ENCODE results near the gene RDH13. TPM values are rescaled to one million over a fixed set of nuclear protein-coding genes. Genes with fewer than 3 reads are reported as not detected.
"Not testable (repeated sequence)": the region's sequence is repeated elsewhere in the genome, so short reads cannot be mapped to it uniquely, and the experiment has no call there.

Gene RDH13
- total RNA-seq, 2 donors from 2014 or later: 7.8 to 8.1 TPM

DNA sequence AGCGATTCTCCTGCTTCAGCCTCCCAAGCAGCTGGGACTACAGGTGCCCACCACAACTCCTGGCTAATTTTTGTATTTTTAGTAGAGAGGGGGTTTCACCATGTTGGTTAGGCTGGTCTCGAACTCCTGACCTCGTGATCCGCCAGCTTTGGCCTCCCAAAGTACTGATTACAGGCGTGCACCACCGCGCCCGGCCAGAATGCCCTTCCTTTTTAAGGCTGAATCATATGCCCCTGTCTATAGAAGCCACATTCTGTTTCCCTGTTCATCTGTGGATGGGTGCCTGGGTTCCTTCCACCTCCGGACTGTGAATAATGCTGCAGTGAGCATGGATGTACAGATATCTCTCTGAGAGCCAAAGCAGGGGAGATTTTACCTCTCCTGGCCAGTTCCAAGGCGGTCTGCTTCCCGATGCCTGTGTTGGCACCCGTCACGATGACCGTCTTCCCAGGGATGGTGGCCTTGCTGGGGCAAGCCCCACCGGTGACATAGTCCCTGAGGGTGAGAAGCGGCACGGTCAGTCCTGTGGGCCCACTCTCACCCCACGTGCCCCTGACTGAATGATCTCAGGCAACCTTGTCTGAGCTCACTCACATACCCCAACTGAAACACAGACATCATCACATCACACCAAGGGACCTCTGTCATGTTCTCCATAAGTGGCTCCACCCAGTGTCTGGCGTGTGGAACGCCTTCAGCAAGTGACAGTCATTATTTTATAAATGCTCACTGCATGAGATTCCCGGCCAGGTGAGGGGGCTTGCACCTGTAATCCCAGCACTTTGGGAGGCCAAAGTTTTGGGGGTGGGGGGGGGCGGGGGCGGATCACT, 4.0 kb downstream of the RDH13 start:
- intact Hi-C loops (cut with DNase I): no loop called here
- DNase-seq (ENCODE audit: low spot score): no peak

DNA sequence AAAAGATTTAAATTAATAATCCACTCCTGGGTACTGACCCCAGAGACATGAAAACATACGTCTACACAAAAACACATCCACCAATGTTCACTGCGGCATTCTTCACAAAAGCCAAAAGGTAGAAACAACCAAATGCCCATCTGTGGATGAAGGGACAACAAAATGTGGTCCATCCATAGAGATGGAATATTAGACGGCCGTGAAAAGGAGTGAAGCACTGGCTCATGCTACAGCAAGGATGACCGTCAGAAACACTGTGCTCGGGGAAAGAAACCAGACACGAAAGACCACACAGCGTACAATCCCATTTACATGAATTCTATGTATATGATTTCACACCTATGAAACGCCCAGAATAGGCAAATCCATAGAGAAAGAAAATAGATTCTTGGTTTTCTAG, 6.1 kb downstream of the RDH13 start:
- no peak for DNase-seq (ENCODE audit: low spot score)
- intact Hi-C loops (cut with DNase I): no loop called here

DNA sequence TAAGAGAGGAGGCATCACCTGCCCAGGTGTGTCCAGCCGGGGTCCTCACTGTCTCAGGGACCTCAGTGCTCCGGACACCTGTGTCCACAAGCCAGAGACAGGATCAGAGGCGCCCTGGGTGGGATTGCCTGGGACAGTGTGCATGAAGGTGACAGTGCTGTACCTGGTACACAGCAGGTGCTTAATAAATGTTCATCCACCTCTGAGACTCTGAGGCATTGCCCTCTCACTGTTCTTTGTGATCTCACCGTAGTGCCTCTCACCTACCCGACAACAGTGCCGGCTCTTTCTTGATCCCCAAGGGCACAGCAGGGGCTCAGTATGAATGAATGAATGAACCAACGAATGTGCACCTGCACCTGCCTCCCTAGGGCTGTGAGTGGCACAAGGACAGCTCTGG, 9.2 kb downstream of the RDH13 start:
- no peak for DNase-seq (ENCODE audit: low spot score)
- intact Hi-C loops (cut with DNase I): no loop called here

DNA sequence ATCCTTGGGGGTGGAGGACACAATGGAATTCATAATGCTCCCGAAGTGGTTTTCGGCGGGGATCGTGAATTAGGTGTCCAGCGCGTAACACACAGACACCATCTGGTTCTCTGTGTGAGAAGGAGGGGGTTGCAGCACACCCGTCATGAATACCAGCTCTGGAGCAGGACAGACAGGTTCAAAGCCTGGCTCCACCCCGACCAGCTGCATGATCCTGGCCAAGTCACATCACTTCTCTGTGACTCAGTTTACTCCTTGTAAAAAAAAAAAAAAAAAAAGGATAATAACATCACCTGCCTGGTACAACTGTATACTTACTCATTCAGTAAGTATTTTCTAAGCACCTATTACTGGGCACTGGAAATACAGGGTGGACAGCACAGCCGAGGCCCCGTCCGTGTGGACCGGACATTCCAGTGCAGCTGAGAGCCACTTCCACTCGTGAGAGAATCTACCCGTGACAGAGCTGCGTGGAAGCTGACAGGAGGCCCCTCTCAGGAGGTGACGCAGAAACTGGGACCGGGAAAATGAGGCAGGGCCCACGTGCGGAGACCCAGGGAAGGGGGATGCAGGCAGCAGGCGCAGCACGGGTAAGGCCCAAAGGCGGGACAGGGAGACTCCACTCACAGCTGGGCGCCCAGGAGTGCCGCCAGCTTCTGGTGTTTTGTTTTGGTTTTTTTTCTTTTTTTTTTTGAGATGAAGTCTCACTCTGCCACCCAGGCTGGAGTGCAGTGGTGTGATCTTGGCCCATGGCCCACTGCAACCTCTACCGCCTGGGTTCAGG, 12.0 kb downstream of the RDH13 start:
- intact Hi-C loops (cut with DNase I): no loop called here
- DNase-seq (ENCODE audit: low spot score): no peak

DNA sequence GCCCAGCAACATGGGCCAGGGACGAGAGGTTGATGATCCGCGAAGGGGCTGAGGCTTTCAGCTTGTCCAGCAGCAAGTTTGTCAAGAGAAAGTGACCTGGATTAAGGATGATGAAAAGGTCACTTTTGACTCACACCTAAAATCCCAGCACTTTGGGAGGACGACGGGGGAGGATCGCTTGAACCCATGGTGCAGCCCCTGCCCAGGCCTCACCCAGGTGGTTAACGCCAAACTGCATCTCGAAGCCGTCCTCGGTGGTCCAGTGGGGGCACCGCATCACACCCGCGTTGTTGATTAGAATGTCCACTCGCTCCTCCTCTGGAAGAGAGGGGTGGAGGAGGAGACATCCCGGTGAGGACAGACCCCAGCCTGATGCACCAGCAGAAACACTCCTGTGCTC, 14.5 kb downstream of the RDH13 start:
- intact Hi-C loops (cut with DNase I): no loop called here
- DNase-seq (ENCODE audit: low spot score): no peak

DNA sequence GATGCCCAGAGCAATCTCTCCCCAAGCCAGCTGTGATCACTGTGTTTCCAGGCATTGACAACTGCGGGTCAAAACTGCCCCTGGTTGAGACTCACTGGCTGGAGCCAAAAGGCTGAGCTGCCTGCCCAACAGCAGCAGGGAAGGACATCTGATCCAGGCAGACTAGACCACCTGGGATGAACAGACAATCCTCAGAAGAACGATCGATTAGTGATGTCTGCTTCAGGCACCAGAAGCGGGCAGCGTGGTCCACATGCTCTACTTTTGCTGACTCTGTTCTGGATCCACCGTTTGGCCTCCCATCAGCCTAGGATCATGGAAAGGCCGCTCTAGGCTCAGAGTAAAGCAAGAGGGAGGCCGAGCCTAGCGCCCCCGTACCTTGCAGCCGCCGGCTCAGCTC, 15.0 kb downstream of the RDH13 start:
- no peak for DNase-seq (ENCODE audit: low spot score)
- intact Hi-C loops (cut with DNase I): no loop called here

DNA sequence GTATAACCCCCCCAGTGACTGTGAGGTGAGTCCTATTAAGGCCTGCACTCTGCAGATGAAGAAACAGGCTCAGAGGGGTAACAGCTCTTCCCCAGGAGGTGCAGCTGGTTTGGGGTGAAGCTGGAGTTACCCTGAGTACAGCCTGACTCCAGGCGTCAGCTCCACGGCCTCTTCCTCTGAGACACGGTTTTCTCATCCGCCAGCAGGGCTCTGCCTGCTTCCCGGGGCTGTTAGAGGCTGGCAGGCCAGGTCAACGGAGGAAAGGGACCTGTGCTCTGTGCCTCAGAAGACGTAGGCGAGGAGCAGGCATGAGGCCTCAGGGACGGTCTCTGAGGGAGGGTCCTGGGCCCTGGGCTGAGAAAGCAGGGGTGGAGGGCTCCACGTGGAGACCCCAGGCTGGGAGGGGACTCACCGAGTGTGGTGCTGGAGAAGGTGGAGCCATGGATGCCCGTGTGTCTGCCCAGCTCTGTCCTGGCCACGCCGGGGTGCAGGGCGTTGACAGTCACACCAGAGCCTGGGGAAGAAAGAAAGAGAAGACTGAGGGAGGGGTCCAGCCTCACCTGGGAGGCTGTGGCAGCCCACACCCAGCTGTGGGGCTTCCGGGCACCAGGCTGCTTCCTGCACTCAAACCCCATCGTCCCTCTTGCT, 15.8 kb downstream of the RDH13 start:
- DNase-seq (ENCODE audit: low spot score): no peak
- intact Hi-C loops (cut with DNase I): no loop called here

DNA sequence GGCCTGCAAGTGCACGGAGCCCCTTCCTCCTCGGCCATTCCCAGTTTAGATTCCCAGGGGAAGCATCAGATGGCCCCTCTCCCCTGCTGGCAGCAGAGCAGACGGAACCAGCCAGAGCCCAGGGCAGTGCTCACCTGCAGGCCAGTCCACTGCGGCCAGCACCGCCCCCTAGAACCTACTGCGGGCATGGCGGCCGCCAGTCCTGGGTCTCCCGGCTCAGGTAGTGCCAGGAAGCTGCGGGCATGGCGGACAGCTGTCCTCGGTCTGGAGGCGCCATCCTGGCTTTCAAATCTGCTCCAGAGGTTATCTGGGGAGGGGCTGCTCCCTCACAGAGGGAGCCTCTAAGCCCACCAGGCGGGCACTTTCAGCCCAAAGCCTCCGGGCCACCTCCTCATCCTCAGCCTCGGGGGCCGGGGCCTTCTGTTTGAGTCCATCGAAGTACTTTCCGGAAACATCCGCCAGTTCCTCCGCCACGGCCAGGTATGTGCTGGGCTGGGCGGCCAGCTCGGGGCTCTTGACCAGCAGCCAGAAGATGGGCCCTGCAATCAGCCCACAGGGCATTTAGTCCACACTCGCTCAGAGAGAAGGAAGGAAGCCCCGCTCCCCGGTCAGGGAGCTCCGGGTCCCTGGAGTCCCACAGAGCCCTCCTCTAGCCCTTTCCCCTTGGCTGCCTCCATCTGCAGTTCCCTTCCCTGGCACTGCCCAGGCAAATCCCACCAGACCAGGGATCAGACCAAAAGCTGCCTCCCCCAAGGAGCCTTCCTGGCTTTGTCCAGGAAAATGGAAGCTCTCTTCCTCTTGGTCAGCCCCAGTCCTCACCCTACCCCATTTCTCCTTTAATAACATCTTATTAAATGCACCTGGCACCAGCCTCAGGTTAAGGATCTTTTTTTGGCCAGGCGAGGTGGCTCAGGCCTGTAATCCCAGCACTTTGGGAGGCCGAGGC, 17.9 kb downstream of the RDH13 start:
- intact Hi-C loops (cut with DNase I): no loop called here
- DNase-seq (ENCODE audit: low spot score): no peak

DNA sequence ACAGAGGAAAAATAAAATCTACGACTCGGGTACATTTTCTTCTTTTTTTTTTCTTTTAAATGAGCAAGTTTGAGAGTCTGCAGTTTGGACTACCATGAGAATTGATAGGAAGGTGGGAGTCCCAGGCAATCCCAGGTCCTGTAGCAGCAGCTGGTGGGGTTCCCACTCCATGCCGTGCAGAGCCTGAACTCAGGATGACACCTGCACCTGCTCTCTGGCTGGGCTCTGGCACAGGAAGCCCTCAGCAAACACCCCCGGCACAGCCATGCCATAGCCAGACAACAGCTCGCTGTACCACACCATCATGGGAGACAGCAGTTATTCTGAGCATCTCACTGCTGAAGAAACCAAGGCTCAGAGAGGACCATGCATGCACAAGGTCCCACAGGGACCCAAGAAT, 18.7 kb downstream of the RDH13 start:
- no peak for DNase-seq (ENCODE audit: low spot score)
- intact Hi-C loops (cut with DNase I): no loop called here

DNA sequence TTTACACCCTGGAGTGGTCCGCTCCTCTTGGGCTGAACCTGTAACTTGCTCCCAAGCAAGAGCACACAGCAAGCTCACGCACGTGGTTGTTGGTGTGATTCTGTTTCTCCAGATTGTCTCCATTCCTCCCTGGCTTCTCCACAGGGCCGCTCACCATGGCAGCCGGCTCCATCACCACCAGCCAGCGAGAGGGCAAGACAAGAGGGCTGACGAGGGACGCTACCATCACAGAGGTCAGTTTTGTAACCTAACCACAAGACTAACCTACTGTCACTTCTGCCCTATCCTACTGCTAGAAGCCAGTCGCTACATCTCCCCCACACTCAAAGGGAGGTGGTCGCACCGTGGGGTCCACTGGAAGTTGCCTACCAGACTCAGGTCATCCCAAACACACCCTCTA, 20.3 kb downstream of the RDH13 start:
- DNase-seq (ENCODE audit: low spot score): no peak
- intact Hi-C loops (cut with DNase I): no loop called here

DNA sequence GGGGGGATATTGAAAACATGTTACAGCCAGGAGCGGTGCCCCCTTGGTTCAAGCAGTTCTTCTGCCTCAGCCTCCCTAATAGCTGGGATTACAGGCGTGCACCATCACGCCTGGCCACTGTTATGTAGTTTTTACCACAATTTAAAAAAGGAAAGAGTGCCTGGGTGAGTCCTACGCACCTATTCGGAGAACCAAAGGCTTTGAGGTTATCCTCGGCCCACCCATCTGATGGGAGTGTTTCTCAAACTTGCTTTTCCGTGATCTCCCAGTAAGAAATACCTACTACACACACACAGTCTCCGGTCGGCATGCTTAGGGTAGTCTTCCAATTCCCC, 20.6 kb downstream of the RDH13 start:
- no peak for DNase-seq (ENCODE audit: low spot score)
- intact Hi-C loops (cut with DNase I): no loop called here

DNA sequence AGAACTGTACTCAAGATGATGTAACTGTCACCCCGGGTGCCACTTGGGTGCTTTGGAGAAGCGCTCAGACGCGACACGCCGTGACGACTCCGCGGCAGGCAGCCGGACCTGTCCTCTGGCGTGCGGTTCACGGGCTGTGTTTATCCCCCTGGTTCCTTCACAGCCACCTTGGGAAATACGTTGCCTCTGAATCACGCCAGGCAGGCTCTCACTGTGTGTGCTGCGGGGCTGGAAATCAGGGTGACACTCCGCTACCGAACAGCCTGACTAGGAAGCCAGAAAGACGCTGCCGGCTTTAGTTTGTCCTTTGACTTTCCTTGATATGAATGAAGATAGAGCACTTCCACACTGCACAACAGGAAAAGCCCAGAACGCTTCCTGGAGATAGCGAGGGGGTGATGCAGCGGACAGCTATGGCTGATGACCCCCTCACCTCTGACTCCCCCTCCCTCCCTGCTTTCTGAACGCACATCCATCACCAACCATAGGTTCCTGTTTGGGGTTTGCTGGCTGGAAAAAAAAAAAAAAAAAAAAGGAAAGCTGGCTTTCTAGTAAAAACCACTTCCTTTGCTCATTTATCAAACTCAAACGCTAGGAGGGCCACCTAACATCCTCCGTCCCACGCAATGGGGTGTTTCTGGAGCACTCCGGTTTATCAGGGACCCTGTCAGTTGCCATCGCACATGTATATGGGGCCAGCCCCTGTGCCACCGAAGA, 21.2 kb downstream of the RDH13 start:
- intact Hi-C loops (cut with DNase I): no loop called here
- no peak for DNase-seq (ENCODE audit: low spot score)

DNA sequence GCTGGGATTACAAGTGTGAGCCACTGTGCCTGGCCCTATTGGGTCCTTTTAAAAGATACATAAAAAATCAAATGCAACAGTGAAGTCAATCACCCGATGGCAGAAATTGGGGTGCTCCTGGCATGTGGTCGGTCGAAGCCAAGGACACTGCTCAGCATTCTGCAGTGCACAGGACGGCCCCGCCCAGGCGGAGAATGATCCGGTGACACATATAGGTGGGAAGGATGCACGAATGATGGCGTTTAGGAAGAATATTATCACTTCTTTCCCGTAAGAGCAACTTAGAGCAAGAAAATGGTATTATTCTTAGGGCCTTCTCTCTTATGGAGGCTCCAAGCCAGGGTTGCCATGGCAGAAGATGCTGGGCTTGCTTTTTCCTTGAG, 21.7 kb downstream of the RDH13 start:
- DNase-seq (ENCODE audit: low spot score): no peak
- intact Hi-C loops (cut with DNase I): no loop called here

DNA sequence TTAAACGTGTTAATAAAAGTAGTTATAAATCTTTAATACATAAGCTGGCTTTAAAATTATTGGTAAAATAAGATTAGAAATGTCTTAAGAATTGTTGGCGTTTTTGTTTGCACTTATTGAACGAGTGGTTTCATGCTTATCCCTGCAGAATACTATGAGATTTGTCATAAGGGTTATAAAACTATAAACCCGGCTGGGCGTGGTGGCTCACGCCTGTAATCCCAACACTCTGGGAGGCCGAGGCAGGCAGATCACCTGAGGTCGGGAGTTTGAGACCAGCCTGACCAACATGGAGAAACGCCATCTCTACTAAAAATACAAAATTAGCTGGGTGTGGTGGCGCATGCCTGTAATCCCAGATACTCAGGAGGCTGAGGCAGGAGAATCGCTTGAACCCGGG, 22.3 kb downstream of the RDH13 start:
- intact Hi-C loops (cut with DNase I); DNase-seq (ENCODE audit: low spot score): not testable (repeated sequence)

DNA sequence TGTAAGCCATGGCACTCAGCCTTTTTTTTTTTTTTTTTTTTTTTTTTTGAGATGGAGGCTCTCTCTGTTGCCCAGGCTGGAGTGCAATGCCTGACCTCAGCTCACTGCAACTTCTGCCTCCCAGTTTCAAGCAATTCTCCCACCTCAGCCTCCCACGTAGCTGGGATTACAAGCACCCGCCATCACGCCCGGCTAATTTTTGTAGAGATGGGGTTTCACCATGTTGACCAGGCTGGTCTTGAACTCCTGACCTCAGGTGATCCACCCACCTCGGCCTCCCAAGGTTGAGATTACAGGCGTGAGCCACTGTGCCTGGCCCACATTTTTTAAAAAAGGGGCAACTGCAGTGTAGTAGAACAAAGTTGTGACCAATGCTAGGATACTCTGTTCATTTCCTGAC, 25.3 kb downstream of the RDH13 start:
- DNase-seq (ENCODE audit: low spot score): not testable (repeated sequence)

DNA sequence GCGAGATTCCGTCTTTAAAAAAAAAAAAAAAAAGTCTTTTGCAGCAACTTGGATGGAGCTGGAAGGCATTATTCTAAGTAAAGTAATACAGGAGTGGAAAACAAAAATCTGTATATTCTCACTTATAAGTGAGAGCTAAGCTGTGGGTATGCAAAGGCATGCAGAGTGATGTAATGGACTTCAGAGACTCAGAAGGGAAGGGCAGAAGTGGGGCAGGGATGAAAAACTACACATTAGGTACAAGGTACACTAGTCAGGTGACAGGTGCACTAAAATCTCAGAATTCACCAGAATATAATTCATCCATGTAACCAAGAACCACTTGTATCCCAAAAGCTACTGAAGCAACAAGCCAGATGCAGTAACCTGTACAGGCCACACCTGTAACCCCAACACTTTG, 26.9 kb downstream of the RDH13 start:
- DNase-seq (ENCODE audit: low spot score): no peak
- intact Hi-C loops (cut with DNase I): no loop called here

More for the DNA sequence above, 25.3 kb downstream of the RDH13 start:
- intact Hi-C loops (cut with DNase I): not testable (repeated sequence)

DNA sequence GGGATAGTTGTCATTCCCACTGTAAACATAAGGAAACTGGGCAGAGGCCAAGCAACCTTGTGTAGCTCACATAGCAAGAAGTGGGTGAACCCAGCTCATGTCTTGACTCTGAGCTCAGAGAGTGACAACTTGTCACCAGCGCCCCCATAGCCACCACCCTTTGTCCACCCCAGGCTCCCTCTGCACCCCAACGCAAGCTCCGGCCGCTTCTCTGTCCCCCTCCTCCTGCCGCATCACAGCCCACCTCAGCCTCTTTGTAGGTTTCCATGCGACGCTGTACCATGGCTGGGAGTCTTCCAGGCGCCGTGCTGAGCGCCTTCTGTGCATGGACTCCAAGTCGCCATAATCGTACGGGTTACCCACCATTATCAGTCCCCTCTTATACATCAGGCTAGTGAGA, 28.2 kb downstream of the RDH13 start:
- DNase-seq (ENCODE audit: low spot score): no peak
- intact Hi-C loops (cut with DNase I): no loop called here

DNA sequence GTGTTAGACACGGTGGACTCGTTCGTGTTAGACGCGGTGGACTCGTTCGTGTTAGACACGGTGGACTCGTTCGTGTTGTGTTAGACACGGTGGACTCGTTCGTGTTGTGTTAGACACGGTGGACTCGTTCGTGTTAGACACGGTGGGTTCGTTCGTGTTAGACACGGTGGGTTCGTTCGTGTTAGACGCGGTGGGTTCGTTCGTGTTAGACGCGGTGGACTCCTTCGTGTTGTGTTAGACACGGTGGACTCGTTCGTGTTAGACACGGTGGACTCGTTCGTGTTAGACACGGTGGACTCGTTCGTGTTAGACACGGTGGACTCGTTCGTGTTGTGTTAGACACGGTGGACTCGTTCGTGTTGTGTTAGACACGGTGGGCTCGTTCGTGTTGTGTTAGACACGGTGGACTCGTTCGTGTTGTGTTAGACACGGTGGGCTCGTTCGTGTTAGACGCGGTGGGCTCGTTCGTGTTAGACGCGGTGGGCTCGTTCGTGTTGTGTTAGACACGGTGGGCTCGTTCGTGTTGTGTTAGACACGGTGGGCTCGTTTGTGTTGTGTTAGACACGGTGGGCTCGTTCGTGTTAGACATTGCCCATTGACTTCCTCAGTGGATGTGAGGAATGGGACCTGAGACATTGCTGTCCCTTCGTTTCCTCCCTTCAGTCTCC, 29.8 kb downstream of the RDH13 start:
- DNase-seq (ENCODE audit: low spot score); intact Hi-C loops (cut with DNase I): not testable (repeated sequence)

Data from posterior vena cava (tissue), 2 donors.